Measurements from ENCODE around the gene PAGE1.

- TF ChIP-seq, protein P1, sequence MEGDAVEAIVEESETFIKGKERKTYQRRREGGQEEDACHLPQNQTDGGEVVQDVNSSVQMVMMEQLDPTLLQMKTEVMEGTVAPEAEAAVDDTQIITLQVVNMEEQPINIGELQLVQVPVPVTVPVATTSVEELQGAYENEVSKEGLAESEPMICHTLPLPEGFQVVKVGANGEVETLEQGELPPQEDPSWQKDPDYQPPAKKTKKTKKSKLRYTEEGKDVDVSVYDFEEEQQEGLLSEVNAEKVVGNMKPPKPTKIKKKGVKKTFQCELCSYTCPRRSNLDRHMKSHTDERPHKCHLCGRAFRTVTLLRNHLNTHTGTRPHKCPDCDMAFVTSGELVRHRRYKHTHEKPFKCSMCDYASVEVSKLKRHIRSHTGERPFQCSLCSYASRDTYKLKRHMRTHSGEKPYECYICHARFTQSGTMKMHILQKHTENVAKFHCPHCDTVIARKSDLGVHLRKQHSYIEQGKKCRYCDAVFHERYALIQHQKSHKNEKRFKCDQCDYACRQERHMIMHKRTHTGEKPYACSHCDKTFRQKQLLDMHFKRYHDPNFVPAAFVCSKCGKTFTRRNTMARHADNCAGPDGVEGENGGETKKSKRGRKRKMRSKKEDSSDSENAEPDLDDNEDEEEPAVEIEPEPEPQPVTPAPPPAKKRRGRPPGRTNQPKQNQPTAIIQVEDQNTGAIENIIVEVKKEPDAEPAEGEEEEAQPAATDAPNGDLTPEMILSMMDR (IDR thresholded peaks at IDR 0.05) = no peak
- TF ChIP-seq EP300 (IDR thresholded peaks at IDR 0.05) = no peak
- no peak for TF ChIP-seq POLR2AphosphoS5 (IDR thresholded peaks at IDR 0.05)
Measured at GRCh38 chrX:49704691-49705404, 9.1 kb upstream of the PAGE1 start.

All from sigmoid colon (tissue), 4 donors.